HG03159 (cell line): ENCODE measurements around the gene SMAP1.

Source experiments
- ATAC-seq: cut with Tn5 transposase; IDR thresholded peaks from one replicate; pipeline ENCODE4 v1.9.1; 2021; ENCODE audit warnings: mild to moderate bottlenecking, moderate library complexity; ENCODE audit not compliant: unreplicated experiment

SMAP1 gene

GRCh38 chr6:70884074-70884983 lies 216.6 kb downstream of the SMAP1 start:
- ATAC-seq = peak; percentile 80

GRCh38 chr6:70886071-70886470 lies 218.4 kb downstream of the SMAP1 start:
- no peak for ATAC-seq

- ATAC-seq = no peak
These were observed 219.0 kb downstream of the SMAP1 start for GRCh38 chr6:70886661-70887060.

DNA sequence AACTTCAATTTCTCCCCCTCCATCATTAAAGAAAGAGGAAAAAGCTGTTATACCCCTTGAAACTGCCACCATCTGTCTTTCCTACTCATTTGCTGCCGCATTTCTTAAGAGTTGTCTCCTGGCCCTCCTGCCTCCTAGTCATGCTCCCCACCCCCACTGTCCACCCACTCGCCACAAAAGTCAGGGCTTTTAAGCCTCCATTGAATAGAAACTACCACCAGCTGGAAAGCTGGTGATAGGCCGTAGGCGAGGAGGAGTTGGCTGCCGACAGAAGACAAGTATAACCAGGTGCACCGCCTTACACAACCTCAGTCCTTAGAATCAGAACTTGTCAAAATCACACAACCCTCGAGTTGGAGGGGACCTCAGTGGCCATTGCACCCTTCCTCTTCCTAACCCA lies 221.6 kb downstream of the SMAP1 start:
- ATAC-seq = no peak

- ATAC-seq = no peak
These were observed 226.3 kb downstream of the SMAP1 start for GRCh38 chr6:70894001-70894400.

DNA sequence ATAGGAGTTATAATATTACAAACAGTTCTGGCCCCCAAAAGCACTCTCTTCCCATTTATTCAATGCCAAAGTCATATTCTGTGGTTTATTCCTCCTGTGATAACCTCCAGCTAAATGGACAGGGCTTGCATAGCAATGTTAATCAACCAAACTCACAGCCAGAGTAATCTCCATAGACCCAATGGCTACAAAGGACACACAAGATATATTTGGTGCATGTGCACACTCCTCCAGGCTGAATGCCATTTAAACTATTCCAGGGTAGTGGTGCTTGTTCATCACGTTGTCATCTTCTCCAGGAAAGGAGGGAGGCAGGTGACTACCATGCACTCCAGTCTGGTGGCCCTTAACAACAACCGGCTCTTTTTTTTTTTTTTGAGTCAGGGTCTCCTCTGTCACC lies 232.4 kb downstream of the SMAP1 start:
- no peak for ATAC-seq

GRCh38 chr6:70901324-70901723 lies 233.6 kb downstream of the SMAP1 start:
- ATAC-seq = no peak

DNA sequence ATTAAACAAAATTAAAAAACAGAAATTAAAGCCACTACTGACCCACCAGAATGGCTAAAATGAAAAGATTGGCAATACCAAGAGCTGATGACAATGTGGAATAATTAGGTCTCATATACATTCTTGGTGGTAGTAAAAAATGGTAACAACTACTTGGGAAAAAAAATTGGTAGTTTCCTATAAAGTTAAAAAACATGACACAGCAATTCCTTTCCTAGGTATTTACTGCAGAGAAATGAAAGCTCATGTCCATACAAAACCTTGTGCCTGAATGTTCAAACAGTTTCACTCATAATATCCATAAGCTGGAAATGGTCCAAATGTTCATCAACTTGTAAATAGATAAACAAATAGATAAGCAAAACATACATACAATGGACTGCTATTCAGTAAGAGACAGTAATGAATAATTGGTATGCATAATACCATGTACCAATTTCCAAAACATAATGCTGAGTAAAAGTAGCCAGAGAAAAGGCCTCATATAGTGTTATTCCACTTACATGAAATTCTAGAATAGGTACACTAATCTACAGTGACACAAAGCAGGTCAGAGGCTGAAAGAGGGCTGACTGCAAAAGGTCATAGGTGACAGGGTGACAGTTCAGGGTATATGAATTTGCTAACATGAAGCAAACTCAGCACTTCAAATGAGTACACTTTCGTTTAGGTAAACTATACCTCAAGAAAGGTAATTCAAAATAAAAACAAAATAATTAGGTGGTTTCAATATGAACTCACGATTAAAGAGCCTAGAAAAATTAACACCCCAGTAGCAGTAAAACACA lies 236.2 kb downstream of the SMAP1 start:
- no peak for ATAC-seq

GRCh38 chr6:70905742-70906141 lies 238.1 kb downstream of the SMAP1 start:
- ATAC-seq = no peak
